Colonic mucosa (tissue), 4 donors: ENCODE data around the gene RAB3GAP2. TPM values are rescaled to one million over a fixed set of nuclear protein-coding genes. Genes with fewer than 3 reads are reported as not detected.
"Not testable (repeated sequence)": the region's sequence is repeated elsewhere in the genome, so short reads cannot be mapped to it uniquely, and the experiment has no call there.

ENCODE experiments used
- DNase-seq: peaks from one replicate; pipeline ENCODE4 v3.0.0-alpha.2; 2020
- H3K27ac ChIP-seq: fragments of 200-600 bp; one replicate; pipeline ENCODE4 v1.8.0; 2021
- H3K27me3 ChIP-seq: fragments of 200-600 bp; one replicate; pipeline ENCODE4 v1.8.0; 2021
- H3K36me3 ChIP-seq: fragments of 200-600 bp; one replicate; pipeline ENCODE4 v1.8.0; 2021
- H3K4me1 ChIP-seq: fragments of 200-600 bp; one replicate; pipeline ENCODE4 v1.8.0; 2021; ENCODE audit warnings: mild to moderate bottlenecking
- H3K4me3 ChIP-seq: fragments of 200-600 bp; one replicate; pipeline ENCODE4 v1.8.0; 2021
- H3K9ac ChIP-seq, 2 donors: one replicate each; pipeline ENCODE4 v1.7.0; 2013; ENCODE audit warnings: control low read depth in 2 of 2, low read depth in 2 of 2, low read length in 2 of 2
- H3K9me3 ChIP-seq: fragments of 200-600 bp; one replicate; pipeline ENCODE4 v1.8.0; 2021
- intact Hi-C: fragments of 100-400 bp; cut with DNase I; formaldehyde crosslinking; loops from one replicate; pipeline ENCODE4 v1.14.1; 2022
- total RNA-seq, 2 donors: library from RNA; stranded (reverse); fragmentation: NEBNext Ultra II Directional in 1 of 2; extraction: Animal tissue kit (Norgen Biotek cat#: 25700) in 1 of 2; gene quantifications; one replicate each; pipeline ENCODE4 v1.2.1, GENCODE V29; 2021
- TF ChIP-seq, protein P1 (sequence below): fragments of 200-600 bp; IDR thresholded peaks from one replicate; pipeline ENCODE4 v1.8.0; 2022; ENCODE audit warnings: antibody characterized with exemption, mild to moderate bottlenecking
- donor health status: healthy.
- donor health status: DM: no; HTN: no; CAD: no.
- donor health status: DM: no; HTN: no; CAD: no.

RAB3GAP2 gene
- total RNA-seq, 2 donors from 2014 or later: 33.2 to 34.2 TPM

DNA sequence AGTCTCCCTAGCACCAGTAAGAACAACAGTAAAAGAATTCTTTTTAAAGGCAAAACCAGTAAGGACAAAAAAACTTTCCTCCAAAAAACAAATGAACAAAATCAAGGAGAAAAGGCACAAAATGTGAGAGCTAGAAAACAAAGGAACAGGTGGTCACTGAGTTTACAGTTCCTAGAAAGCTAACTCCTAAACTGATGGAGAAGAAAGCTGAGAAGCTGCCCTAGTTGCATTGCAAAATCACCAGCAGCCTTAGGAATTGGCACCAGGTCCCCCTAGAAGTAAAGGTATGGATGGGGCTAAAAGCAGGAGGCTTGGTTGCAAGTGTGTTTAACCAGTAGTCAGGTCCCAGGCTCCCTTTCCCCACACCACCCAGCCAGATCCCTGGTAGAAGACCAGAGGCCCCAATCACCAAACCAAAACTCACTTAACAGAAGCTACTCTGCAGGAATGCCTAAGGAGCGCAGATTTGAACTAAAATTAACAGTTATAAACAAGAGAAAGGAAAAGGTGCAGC, 47.6 kb downstream of the RAB3GAP2 start:
- H3K27ac ChIP-seq: no peak overlapping the region
- H3K4me1 ChIP-seq: no peaks in the 10 kb centered on the region
- H3K4me3 ChIP-seq: no peak overlapping the region
- TF ChIP-seq, protein P1, sequence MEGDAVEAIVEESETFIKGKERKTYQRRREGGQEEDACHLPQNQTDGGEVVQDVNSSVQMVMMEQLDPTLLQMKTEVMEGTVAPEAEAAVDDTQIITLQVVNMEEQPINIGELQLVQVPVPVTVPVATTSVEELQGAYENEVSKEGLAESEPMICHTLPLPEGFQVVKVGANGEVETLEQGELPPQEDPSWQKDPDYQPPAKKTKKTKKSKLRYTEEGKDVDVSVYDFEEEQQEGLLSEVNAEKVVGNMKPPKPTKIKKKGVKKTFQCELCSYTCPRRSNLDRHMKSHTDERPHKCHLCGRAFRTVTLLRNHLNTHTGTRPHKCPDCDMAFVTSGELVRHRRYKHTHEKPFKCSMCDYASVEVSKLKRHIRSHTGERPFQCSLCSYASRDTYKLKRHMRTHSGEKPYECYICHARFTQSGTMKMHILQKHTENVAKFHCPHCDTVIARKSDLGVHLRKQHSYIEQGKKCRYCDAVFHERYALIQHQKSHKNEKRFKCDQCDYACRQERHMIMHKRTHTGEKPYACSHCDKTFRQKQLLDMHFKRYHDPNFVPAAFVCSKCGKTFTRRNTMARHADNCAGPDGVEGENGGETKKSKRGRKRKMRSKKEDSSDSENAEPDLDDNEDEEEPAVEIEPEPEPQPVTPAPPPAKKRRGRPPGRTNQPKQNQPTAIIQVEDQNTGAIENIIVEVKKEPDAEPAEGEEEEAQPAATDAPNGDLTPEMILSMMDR: no peak
- intact Hi-C loops: no loop called here
- H3K36me3 ChIP-seq: no peaks in the 10 kb centered on the region
- H3K9me3 ChIP-seq: no peaks in the 10 kb centered on the region
- H3K9ac ChIP-seq: no peak overlapping the region
- no peak for DNase-seq
- no peaks in the 10 kb centered on the region for H3K27me3 ChIP-seq

DNA sequence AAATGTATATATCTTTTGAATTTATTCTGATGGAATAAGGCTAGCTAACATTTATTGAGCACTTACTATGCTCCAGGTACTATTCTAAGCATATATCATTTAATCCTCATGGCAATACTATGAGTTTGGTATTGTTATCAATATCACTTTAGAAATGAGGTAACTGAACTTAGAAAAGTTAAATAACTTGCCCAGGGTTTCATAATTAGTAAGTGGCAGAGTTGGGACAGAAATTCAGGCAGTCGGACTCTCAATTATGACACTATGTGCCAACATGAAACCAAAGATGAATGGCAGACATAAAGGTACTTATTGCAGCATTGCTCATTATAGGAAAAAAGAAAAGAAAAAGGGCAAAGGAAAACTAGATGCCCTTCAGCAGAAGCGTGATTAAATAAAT, 48.2 kb downstream of the RAB3GAP2 start:
- H3K9ac ChIP-seq: no peak overlapping the region
- intact Hi-C loops: no loop called here
- H3K27me3 ChIP-seq: no peaks in the 10 kb centered on the region
- no peak for DNase-seq
- H3K36me3 ChIP-seq: no peaks in the 10 kb centered on the region
- H3K4me1 ChIP-seq: no peaks in the 10 kb centered on the region
- TF ChIP-seq, protein P1: no peak
- no peak overlapping the region for H3K4me3 ChIP-seq
- H3K27ac ChIP-seq: no peak overlapping the region
- no peaks in the 10 kb centered on the region for H3K9me3 ChIP-seq

DNA sequence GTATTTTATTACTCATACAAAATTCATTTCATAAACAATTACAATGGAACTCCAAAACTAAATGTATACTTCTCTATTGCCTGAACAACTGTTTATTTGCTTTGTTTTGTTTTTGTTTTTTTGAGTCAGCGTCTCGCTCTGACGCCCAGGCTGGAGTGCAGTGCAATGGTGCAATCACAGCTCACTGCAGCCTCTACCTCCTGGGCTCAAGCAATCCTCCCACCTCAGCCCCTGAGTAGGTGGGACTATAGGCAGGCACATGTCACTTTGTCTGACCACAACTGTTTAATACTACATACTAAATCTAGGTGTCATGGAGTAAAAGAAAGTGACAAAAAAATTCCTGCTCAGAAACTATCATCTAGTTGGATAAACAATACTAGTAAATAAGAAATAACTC, 49.3 kb downstream of the RAB3GAP2 start:
- intact Hi-C loops: no loop called here
- TF ChIP-seq, protein P1: no peak
- Histone ChIP-seq H3K36me3 (no peaks in the 10 kb centered on the region), H3K9ac (no peak overlapping the region), H3K4me3 (no peak overlapping the region), H3K27ac (no peak overlapping the region), H3K4me1 (no peaks in the 10 kb centered on the region), H3K9me3 (no peaks in the 10 kb centered on the region), H3K27me3 (no peaks in the 10 kb centered on the region)
- DNase-seq: no peak

DNA sequence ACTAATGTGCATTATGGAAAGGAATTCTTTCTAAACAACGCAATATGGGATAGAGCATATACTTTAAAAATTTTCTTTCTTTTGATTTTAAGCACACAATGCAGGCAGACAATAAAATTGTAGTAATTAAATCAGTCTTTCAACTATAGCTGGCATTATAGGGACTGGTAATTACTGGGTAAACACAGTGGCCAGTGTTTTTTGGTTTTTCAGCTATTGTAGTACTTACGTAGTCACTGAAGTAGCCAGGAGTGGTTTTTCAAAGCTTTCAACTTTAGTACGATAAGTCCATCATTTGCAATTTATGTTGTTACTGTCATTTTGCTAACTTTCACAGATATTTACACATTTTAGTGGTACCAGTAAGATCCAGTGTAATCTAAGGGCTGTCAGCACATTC, 50.6 kb downstream of the RAB3GAP2 start:
- intact Hi-C loops: no loop called here
- Histone ChIP-seq H3K4me3 (no peak overlapping the region), H3K27me3 (no peaks in the 10 kb centered on the region), H3K4me1 (no peaks in the 10 kb centered on the region), H3K36me3 (no peaks in the 10 kb centered on the region), H3K9ac (no peak overlapping the region), H3K9me3 (no peaks in the 10 kb centered on the region), H3K27ac (no peak overlapping the region)
- DNase-seq: no peak
- TF ChIP-seq, protein P1: no peak

DNA sequence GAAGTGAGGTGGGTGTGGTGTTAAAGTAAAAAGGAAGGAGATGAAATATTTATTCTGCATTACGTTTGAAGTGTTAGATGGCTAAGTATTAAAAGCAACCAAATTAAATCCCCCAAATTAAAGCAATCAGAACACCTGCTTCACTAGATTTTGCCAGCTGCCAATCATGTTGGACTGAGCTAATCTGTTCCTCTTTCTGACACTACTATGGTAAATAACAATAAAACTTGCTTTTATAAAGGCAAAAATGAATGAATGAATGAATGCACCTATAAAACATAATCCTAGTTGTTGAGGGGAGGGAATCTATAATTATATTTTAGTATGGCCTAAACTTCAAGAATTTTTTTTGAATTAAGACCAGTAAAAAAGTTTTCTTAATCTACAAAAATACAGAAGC, 51.0 kb downstream of the RAB3GAP2 start:
- no peaks in the 10 kb centered on the region for H3K27me3 ChIP-seq
- TF ChIP-seq, protein P1: no peak
- intact Hi-C loops: no loop called here
- no peak overlapping the region for H3K4me3 ChIP-seq
- no peaks in the 10 kb centered on the region for H3K4me1 ChIP-seq
- no peaks in the 10 kb centered on the region for H3K36me3 ChIP-seq
- no peaks in the 10 kb centered on the region for H3K9me3 ChIP-seq
- H3K9ac ChIP-seq: no peak overlapping the region
- DNase-seq: no peak
- no peak overlapping the region for H3K27ac ChIP-seq

DNA sequence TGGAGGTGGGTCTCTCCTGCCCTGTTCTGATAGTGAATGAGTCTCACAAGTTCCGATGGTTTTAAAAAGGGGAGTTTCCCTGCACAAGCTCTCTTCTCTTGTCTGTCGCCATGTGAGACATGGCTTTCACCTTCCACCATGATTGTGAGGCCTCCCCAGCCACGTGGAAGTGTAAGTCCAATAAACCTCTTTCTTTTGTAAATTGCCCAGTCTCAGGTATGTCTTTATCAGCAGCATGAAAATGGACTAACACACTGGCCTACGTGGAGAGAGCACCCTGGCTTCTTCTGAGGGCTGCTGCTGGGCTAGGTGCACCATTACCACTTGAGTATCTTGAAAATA, 51.6 kb downstream of the RAB3GAP2 start:
- H3K27ac ChIP-seq: not testable (repeated sequence)

More for the DNA sequence above, 51.6 kb downstream of the RAB3GAP2 start:
- H3K27me3 ChIP-seq, H3K9me3 ChIP-seq, intact Hi-C loops, H3K9ac ChIP-seq, H3K36me3 ChIP-seq, H3K4me3 ChIP-seq, DNase-seq, H3K4me1 ChIP-seq: not testable (repeated sequence)
